ENCODE measurements around the gene GNPAT. TPM values are rescaled to one million over a fixed set of nuclear protein-coding genes. Genes with fewer than 3 reads are reported as not detected.

The GNPAT gene
- total and polyA plus RNA-seq, 2 experiments from 2014 or later: 32.8 to 45.4 TPM

DNA sequence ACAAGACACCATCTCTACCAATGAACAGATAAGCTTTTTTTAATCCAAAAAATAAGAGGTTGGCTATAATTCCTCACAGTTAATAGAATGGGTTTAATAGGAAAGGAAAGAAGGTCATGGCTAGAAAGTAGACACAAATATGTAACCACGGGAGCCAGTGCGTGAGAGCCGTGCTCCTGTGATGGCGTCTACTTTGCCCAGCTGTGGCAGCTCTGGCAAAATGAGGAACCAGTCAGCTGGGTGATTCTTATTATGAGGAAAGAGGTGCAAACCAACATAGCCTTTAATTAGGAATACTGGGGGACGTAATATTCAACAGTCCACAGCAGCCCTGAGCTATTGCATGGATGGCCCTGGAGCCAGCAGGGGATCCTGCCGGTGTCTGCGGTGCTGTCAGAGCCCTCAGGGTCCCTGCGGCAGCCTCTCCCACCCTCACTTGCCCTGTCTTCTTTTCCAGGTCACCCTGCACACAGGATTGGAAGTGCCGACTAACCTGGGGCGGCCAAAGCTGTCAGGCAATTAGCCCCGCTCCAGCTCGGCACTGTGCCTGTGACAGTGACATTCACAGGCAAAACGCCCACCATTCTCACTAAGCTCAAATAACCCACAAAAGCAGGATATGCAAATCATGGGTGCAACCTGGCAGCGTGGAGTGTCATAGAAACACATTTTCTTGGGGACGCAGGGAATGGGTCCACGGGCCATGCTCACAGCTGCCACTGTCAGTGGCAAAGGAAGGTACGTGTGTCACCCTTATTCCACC, 25.9 kb upstream of the GNPAT start:
- H3K9me2 ChIP-seq (ENCODE audit: insufficient read depth): no peaks in the 10 kb centered on the region
- H2AFZ ChIP-seq: no peak overlapping the region
- no peaks in the 10 kb centered on the region for H3K79me2 ChIP-seq (replicated peaks; ENCODE audit: insufficient read depth)
- peaks cover 75% of the 10 kb centered on the region for H3K27me3 ChIP-seq (ENCODE audit: insufficient read depth)
- Mint-ChIP-seq H3K4me3 (no peak overlapping the region), H3K27me3 (ENCODE audit: insufficient read depth, low read depth, poor library complexity) (peaks cover 77% of the 10 kb centered on the region), H3K36me3 (ENCODE audit: low read depth) (no peaks in the 10 kb centered on the region), H3K9me3 (no peaks in the 10 kb centered on the region), H3K4me1 (peaks cover 20% of the 10 kb centered on the region), H3K27ac (no peak overlapping the region)
- peaks cover 4% of the 10 kb centered on the region; the same call in 1 of the 2 replicates for H3K4me1 ChIP-seq (ENCODE audit: insufficient read depth)
- H4K20me1 ChIP-seq (replicated peaks; ENCODE audit: insufficient read depth): peaks cover 5% of the 10 kb centered on the region
- no peak for TF ChIP-seq ZNF331 (CRISPR knock-in tag; IDR thresholded peaks at IDR 0.05; ENCODE audit: low read depth)
- no peak for TF ChIP-seq ZNF462 (CRISPR knock-in tag; IDR thresholded peaks at IDR 0.05)
- TF ChIP-seq STAT1 (IDR thresholded peaks at IDR 0.05; ENCODE audit: unreplicated experiment): no peak
- TF ChIP-seq ZNF114 (CRISPR knock-in tag; IDR thresholded peaks at IDR 0.05): no peak
- no peak for TF ChIP-seq REST (IDR thresholded peaks at IDR 0.05; ENCODE audit: unreplicated experiment)
- no peak for TF ChIP-seq CTCF (conservative IDR thresholded peaks at IDR 0.05; ENCODE audit: low read depth in 2 of 2)
- no peak for TF ChIP-seq EZH2phosphoT487 (IDR thresholded peaks at IDR 0.05; ENCODE audit: unreplicated experiment)
- TF ChIP-seq NANOG (IDR thresholded peaks at IDR 0.05; ENCODE audit: borderline replicate concordance): no peak
- TF ChIP-seq CREB1 (CRISPR knock-in tag; IDR thresholded peaks at IDR 0.05; ENCODE audit: low read depth): no peak
- no peak for DNase-seq (ENCODE audit: low spot score)
- H3K27ac ChIP-seq (ENCODE audit: low read depth): no peak overlapping the region
- no peaks in the 10 kb centered on the region for H3F3A ChIP-seq (replicated peaks; ENCODE audit: low read depth)
- no peak overlapping the region for H3K4me2 ChIP-seq
- H3K4me3 ChIP-seq: no peak overlapping the region
- H3K36me3 ChIP-seq (ENCODE audit: insufficient read depth): no peaks in the 10 kb centered on the region
- no peak for ATAC-seq

Data from GM23338 (cell line).